ENCODE data around the gene EXOC6B. TPM values are rescaled to one million over a fixed set of nuclear protein-coding genes. Genes with fewer than 3 reads are reported as not detected.

Gene EXOC6B
- total RNA-seq, 1 experiment from 2014 or later: 34.3 TPM

- DNase-seq: no peak
- Histone ChIP-seq H3K36me3 (ENCODE audit: low read depth) (no peaks in the 10 kb centered on the region), H3K4me3 (no peak overlapping the region), H3K4me2 (no peak overlapping the region), H3K27me3 (ENCODE audit: insufficient read depth, low read depth) (no peaks in the 10 kb centered on the region), H2AFZ (no peak overlapping the region), H3K79me2 (ENCODE audit: low read depth) (no peaks in the 10 kb centered on the region), H3K9me3 (ENCODE audit: insufficient read depth, low read depth) (no peaks in the 10 kb centered on the region), H4K20me1 (ENCODE audit: insufficient read depth) (no peaks in the 10 kb centered on the region), H3F3A (ENCODE audit: insufficient read depth, low read depth) (no peaks in the 10 kb centered on the region; the same call in 1 of the 2 replicates), H3K4me1 (replicated peaks; ENCODE audit: insufficient read depth) (no peaks in the 10 kb centered on the region), H3K27ac (no peak overlapping the region), H3K9me2 (ENCODE audit: insufficient read depth) (0 out of 2 replicates have a peak, but pooled peaks cover 5% of the 10 kb centered on the region)
- ChIA-PET CTCF (no interaction called here), POLR2A (ENCODE audit: unreplicated experiment) (no interaction called here)
- intact Hi-C loops (cut with micrococcal nuclease; ENCODE audit: unreplicated experiment): no loop called here
- no TSS peak for BruUV-seq (replicated peaks)
- TF ChIP-seq EZH2 (IDR thresholded peaks at IDR 0.05; ENCODE audit: low read depth): no peak
- TF ChIP-seq, protein P1, sequence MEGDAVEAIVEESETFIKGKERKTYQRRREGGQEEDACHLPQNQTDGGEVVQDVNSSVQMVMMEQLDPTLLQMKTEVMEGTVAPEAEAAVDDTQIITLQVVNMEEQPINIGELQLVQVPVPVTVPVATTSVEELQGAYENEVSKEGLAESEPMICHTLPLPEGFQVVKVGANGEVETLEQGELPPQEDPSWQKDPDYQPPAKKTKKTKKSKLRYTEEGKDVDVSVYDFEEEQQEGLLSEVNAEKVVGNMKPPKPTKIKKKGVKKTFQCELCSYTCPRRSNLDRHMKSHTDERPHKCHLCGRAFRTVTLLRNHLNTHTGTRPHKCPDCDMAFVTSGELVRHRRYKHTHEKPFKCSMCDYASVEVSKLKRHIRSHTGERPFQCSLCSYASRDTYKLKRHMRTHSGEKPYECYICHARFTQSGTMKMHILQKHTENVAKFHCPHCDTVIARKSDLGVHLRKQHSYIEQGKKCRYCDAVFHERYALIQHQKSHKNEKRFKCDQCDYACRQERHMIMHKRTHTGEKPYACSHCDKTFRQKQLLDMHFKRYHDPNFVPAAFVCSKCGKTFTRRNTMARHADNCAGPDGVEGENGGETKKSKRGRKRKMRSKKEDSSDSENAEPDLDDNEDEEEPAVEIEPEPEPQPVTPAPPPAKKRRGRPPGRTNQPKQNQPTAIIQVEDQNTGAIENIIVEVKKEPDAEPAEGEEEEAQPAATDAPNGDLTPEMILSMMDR (conservative IDR thresholded peaks at IDR 0.05): no peak
Measured at GRCh38 chr2:72623481-72623880, 202.4 kb downstream of the EXOC6B start.

DNA sequence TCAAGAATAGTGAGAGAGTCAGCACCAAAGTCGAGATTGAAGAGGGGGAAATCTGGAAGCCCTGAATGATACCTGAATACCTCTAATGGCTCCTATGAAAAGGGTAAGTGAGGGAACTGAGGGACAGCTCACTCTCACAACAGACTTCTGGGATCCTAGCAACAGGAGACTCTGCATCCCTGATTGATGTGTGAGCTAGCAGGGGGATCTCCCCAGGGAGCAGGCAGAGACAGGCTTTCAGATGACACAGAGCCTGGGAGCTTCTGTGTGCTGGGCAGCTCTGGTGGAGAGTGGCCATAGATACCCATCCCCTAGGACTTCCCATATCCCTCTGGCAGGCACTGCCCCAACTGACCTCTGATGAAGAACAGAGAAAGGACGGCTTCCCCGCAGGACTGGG is 206.2 kb downstream of the EXOC6B start:
- Histone ChIP-seq H4K20me1 (ENCODE audit: insufficient read depth) (no peaks in the 10 kb centered on the region), H3F3A (ENCODE audit: insufficient read depth, low read depth) (no peaks in the 10 kb centered on the region), H2AFZ (no peak overlapping the region), H3K27me3 (ENCODE audit: insufficient read depth, low read depth) (no peaks in the 10 kb centered on the region), H3K4me2 (no peak overlapping the region), H3K4me3 (no peak overlapping the region), H3K36me3 (ENCODE audit: low read depth) (no peaks in the 10 kb centered on the region), H3K9me3 (ENCODE audit: insufficient read depth, low read depth) (no peaks in the 10 kb centered on the region), H3K27ac (no peak overlapping the region), H3K9me2 (ENCODE audit: insufficient read depth) (0 out of 2 replicates have a peak, but pooled peaks cover 5% of the 10 kb centered on the region), H3K4me1 (replicated peaks; ENCODE audit: insufficient read depth) (no peaks in the 10 kb centered on the region), H3K79me2 (ENCODE audit: low read depth) (no peaks in the 10 kb centered on the region)
- TF ChIP-seq, protein P1 (conservative IDR thresholded peaks at IDR 0.05): no peak
- TF ChIP-seq EZH2 (IDR thresholded peaks at IDR 0.05; ENCODE audit: low read depth): no peak
- intact Hi-C loops (cut with micrococcal nuclease; ENCODE audit: unreplicated experiment): no loop called here
- CTCF ChIA-PET: no interaction called here
- BruUV-seq (replicated peaks): no TSS peak
- DNase-seq: no peak
- POLR2A ChIA-PET (ENCODE audit: unreplicated experiment): no interaction called here

DNA sequence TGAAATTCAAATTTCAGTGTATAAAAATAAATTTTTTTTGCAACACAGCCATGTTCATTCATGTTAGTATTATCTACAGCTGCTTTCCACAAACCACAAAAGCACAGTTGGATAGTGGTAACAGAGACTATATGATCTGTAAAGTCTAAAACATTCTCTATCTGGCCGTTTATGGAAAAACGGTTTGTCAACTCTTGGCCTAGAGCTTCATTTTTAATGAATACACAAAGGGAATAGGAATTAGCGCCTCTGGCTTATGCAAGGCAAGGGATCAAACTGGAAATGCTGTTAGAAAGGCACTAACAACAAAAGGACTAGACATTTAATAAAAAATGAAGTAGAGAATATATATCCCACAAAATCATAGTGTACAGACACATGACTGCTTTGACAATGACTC is 211.9 kb downstream of the EXOC6B start:
- Histone ChIP-seq H3K27me3 (ENCODE audit: insufficient read depth, low read depth) (no peaks in the 10 kb centered on the region), H3K4me2 (no peak overlapping the region), H2AFZ (no peak overlapping the region), H3F3A (ENCODE audit: insufficient read depth, low read depth) (no peaks in the 10 kb centered on the region), H3K4me3 (no peak overlapping the region), H3K9me2 (ENCODE audit: insufficient read depth) (no peaks in the 10 kb centered on the region), H3K4me1 (replicated peaks; ENCODE audit: insufficient read depth) (no peaks in the 10 kb centered on the region), H3K27ac (no peak overlapping the region), H3K36me3 (ENCODE audit: low read depth) (no peaks in the 10 kb centered on the region), H3K79me2 (ENCODE audit: low read depth) (no peaks in the 10 kb centered on the region), H4K20me1 (ENCODE audit: insufficient read depth) (no peaks in the 10 kb centered on the region), H3K9me3 (ENCODE audit: insufficient read depth, low read depth) (no peaks in the 10 kb centered on the region)
- CTCF ChIA-PET: no interaction called here
- POLR2A ChIA-PET (ENCODE audit: unreplicated experiment): interaction anchor here (0.6 kb wide), 1 partner anchor 251 kb away, joined by 4 read pairs; no protein-coding TSS in a partner anchor
- TF ChIP-seq EZH2 (IDR thresholded peaks at IDR 0.05; ENCODE audit: low read depth): no peak
- TF ChIP-seq, protein P1 (conservative IDR thresholded peaks at IDR 0.05): no peak
- no peak for DNase-seq
- no TSS peak for BruUV-seq (replicated peaks)
- intact Hi-C loops (cut with micrococcal nuclease; ENCODE audit: unreplicated experiment): no loop called here
